NB4 (cell line): ENCODE measurements around the gene ANXA9.

Experiments
- POLR2A ChIP-seq: IDR thresholded peaks from 2 replicates; pipeline ENCODE4 v1.6.1; 2011; ENCODE audit warnings: mild to moderate bottlenecking; ENCODE audit not compliant: insufficient read length; ENCODE audit errors: extremely low read depth
- TF ChIP-seq, protein P1 (sequence below): IDR thresholded peaks from one replicate; pipeline ENCODE4 v1.5.1; 2012; ENCODE audit warnings: low read depth, low read length
- TF ChIP-seq, protein P2 (sequence below): IDR thresholded peaks from 2 replicates; pipeline ENCODE4 v1.6.1; 2011; ENCODE audit warnings: low read depth, low read length

DNA sequence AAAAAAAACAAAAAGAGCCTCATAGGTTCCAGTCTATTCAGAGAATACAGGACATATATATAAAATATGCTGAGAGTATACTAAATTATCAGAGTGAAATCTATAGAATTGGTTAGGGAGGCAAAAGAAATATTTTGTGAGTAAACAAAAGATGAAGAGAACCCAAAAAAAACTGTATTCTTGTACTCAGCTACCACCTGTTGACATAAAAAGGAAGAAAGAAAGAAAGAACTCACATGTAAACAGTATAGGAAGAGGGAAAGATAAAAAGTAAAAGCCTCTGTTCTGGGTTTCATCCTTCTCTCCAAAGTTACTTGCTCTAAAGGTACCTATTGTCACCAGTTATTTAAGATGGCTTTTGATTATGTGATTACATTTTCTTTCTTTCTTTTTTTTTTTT is 44.4 kb downstream of the ANXA9 start:
- TF ChIP-seq, protein P1, sequence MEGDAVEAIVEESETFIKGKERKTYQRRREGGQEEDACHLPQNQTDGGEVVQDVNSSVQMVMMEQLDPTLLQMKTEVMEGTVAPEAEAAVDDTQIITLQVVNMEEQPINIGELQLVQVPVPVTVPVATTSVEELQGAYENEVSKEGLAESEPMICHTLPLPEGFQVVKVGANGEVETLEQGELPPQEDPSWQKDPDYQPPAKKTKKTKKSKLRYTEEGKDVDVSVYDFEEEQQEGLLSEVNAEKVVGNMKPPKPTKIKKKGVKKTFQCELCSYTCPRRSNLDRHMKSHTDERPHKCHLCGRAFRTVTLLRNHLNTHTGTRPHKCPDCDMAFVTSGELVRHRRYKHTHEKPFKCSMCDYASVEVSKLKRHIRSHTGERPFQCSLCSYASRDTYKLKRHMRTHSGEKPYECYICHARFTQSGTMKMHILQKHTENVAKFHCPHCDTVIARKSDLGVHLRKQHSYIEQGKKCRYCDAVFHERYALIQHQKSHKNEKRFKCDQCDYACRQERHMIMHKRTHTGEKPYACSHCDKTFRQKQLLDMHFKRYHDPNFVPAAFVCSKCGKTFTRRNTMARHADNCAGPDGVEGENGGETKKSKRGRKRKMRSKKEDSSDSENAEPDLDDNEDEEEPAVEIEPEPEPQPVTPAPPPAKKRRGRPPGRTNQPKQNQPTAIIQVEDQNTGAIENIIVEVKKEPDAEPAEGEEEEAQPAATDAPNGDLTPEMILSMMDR = no peak
- TF ChIP-seq POLR2A = no peak
- TF ChIP-seq, protein P2, sequence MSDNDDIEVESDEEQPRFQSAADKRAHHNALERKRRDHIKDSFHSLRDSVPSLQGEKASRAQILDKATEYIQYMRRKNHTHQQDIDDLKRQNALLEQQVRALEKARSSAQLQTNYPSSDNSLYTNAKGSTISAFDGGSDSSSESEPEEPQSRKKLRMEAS = no peak
